ENCODE results near the gene GTF3C6. TPM values are rescaled to one million over a fixed set of nuclear protein-coding genes. Genes with fewer than 3 reads are reported as not detected.
A peak's percentile ranks its signal among the peaks of the same experiment; 100 is the strongest.
"Not testable (repeated sequence)": the region's sequence is repeated elsewhere in the genome, so short reads cannot be mapped to it uniquely, and the experiment has no call there.

Gene GTF3C6, protein sequence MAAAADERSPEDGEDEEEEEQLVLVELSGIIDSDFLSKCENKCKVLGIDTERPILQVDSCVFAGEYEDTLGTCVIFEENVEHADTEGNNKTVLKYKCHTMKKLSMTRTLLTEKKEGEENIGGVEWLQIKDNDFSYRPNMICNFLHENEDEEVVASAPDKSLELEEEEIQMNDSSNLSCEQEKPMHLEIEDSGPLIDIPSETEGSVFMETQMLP
- 100 to 1,000 TPM in 1 of 12 donors, 10 to 100 TPM in 10, not detected in 1; 53.3 to 105 (median 84.9) TPM for polyA plus RNA-seq (ENCODE audit: insufficient read length in 12 of 12)
- long read RNA-seq, donor 1, transcript GTF3C6-201 (6 exons, 952 nt), result major isoform, 59 of 127 reads
- long read RNA-seq, donor 1, partial matches to known transcripts, result 68 of 127 reads
- long read RNA-seq, donor 1, other reads (novel, unspliced or antisense), result 0 of 127 reads
- long read RNA-seq, donor 2, transcript GTF3C6-201 (6 exons, 952 nt), result major isoform, 61 of 133 reads
- long read RNA-seq, donor 2, partial matches to known transcripts, result 72 of 133 reads
- long read RNA-seq, donor 2, other reads (novel, unspliced or antisense), result 0 of 133 reads
- long read RNA-seq, donor 3, transcript GTF3C6-201 (6 exons, 952 nt), result major isoform, 24 of 56 reads
- long read RNA-seq, donor 3, partial matches to known transcripts, result 32 of 56 reads
- long read RNA-seq, donor 3, other reads (novel, unspliced or antisense), result 0 of 56 reads
- long read RNA-seq, donor 4, transcript GTF3C6-201 (6 exons, 952 nt), result major isoform, 22 of 38 reads
- long read RNA-seq, donor 4, partial matches to known transcripts, result 16 of 38 reads
- long read RNA-seq, donor 4, other reads (novel, unspliced or antisense), result 0 of 38 reads
- long read RNA-seq, donor 5, transcript GTF3C6-201 (6 exons, 952 nt), result major isoform, 43 of 143 reads
- long read RNA-seq, donor 5, partial matches to known transcripts, result 74 of 143 reads
- long read RNA-seq, donor 5, other reads (novel, unspliced or antisense), result 25 of 143 reads
- long read RNA-seq, donor 6, transcript GTF3C6-201 (6 exons, 952 nt), result major isoform, 33 of 62 reads
- long read RNA-seq, donor 6, partial matches to known transcripts, result 29 of 62 reads
- long read RNA-seq, donor 6, other reads (novel, unspliced or antisense), result 0 of 62 reads
- long read RNA-seq, donor 7, transcript GTF3C6-201 (6 exons, 952 nt), result major isoform, 29 of 53 reads
- long read RNA-seq, donor 7, partial matches to known transcripts, result 19 of 53 reads
- long read RNA-seq, donor 7, other reads (novel, unspliced or antisense), result 5 of 53 reads
- long read RNA-seq, donor 8, transcript GTF3C6-201 (6 exons, 952 nt), result major isoform, 60 of 141 reads
- long read RNA-seq, donor 8, partial matches to known transcripts, result 81 of 141 reads
- long read RNA-seq, donor 8, other reads (novel, unspliced or antisense), result 0 of 141 reads
- long read RNA-seq, donor 9, transcript GTF3C6-201 (6 exons, 952 nt), result major isoform, 34 of 58 reads
- long read RNA-seq, donor 9, partial matches to known transcripts, result 24 of 58 reads
- long read RNA-seq, donor 9, other reads (novel, unspliced or antisense), result 0 of 58 reads
- long read RNA-seq, donor 10, transcript GTF3C6-201 (6 exons, 952 nt), result major isoform, 52 of 114 reads
- long read RNA-seq, donor 10, partial matches to known transcripts, result 62 of 114 reads
- long read RNA-seq, donor 10, other reads (novel, unspliced or antisense), result 0 of 114 reads
- long read RNA-seq, donor 11, transcript GTF3C6-201 (6 exons, 952 nt), result major isoform, 47 of 157 reads
- long read RNA-seq, donor 11, partial matches to known transcripts, result 93 of 157 reads
- long read RNA-seq, donor 11, other reads (novel, unspliced or antisense), result 17 of 157 reads

- peak; percentile 91 for DNase-seq
Observed at GRCh38 chr6:110958329-110959192, at the start of gene GTF3C6. Gene GTF3C6, plus strand, starts transcription at chr6:110958706. Its CDS starts 64 bp downstream, at chr6:110958770.

DNA sequence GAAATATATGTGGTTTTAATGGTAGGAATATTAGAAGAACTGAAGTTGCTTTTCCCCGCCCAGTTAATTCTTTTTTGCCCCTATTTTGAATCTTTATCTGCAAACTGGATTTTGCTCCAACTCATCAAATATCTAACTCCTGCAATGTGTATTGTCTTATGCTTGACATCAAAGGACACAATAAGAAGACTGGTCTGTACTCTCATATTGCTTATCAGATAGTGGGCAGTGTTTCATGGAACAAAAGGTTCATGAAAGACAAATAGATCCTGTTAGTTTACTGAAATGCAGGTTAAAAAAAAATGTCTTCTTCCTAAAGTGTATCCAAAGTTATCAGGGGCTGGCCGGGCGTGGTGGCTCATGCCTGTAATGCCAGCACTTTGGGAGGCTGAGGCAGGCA is 27.7 kb upstream of the GTF3C6 start:
- DNase-seq, result no peak

DNA sequence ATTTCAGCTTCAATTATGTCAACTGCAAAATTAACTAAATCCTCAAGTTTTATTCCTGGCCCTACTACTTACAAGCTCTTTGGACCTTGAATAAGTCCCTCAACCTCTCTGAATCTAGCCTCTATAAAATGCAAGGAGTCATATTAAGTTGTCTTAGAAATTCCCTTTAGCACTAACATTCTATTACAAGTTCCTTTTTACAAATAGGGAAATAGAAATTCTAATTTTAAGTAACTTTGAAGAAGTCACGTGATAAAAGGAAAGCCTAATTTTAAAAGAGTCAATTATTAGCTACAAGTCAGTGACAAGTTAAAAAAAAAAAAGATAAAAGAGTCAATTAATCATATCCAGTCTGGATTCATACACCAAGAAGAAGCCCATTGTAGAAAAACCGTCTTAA is 24.6 kb upstream of the GTF3C6 start:
- no peak for DNase-seq

- no peak for DNase-seq
Observed at GRCh38 chr6:110934381-110934898, 24.1 kb upstream of the GTF3C6 start.

DNA sequence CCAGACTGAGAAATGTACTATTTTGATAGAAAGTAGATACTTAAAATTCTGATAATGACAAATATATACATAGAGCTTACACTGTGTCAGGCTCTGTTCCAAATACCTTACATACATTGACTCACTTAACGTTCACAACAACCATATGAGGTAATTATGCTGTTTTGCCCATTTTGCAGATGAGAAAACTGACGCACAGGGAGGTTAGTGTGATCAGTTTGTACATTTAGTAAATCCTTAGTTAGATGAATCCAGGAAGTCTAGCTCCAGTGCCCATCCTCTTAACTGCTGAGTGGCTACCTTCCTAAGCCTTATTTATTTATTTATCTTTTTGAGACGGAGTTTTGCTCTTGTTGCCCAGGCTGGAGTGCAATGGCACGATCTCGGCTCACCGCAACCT is 23.3 kb upstream of the GTF3C6 start:
- no peak for DNase-seq

GRCh38 chr6:110938171-110938570 is 20.3 kb upstream of the GTF3C6 start:
- no peak for DNase-seq

DNA sequence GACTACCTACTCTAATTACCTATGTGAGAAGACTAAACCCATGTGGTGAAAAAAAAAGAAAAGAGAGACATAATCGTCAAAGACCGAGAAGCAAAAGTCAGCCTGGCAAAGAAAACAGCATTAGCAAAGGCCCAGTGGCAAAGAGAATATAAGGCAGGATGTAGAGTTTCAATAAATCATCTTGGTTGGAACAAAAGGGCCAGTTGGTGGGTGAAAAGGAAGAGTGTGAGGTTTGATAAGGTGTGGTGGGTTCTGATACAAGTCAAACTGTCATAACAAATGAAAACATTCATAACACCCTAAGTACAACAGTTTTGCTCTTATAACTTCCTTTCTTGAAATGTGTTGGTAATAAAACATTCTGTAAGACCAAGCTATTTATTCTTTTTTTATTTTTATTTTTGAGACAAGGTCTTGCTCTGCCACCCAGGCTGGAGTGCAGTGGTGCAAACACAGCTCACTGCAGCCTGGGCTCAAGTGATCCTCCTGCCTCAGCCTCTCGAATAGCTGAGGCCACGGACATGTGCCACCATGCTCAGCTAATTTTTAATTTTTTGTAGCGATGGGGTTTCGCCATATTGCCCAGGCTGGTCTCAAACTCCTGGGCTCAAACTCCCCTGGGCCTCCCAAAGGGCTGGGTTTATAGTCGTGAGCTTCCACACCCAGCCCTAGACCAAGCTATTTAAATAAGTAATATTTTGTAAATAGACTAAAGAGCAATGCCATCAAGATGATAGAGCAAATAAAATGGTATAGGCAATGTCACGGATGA is 18.9 kb upstream of the GTF3C6 start:
- DNase-seq, result no peak

- DNase-seq, result no peak
Observed at GRCh38 chr6:110944681-110945151, 13.8 kb upstream of the GTF3C6 start.

DNA sequence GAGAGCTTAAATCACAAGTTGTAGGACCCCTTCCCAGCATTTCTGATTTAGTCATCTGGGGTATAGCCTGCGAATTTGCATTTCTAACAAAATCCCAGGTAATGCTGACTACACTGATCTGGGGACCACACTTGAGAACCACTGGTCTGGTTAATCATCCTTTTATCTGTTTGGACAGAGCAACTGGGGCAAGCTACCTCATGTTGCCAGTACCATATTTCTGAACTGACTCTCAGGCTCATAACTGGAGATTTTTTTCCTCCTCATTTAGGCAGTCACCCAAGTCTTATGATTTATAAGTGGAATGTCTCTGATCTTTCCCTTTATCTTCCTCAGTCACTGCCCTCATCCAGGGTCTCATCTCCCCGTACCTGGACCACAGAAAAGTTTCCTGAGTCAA is 12.0 kb upstream of the GTF3C6 start:
- DNase-seq, result no peak

DNA sequence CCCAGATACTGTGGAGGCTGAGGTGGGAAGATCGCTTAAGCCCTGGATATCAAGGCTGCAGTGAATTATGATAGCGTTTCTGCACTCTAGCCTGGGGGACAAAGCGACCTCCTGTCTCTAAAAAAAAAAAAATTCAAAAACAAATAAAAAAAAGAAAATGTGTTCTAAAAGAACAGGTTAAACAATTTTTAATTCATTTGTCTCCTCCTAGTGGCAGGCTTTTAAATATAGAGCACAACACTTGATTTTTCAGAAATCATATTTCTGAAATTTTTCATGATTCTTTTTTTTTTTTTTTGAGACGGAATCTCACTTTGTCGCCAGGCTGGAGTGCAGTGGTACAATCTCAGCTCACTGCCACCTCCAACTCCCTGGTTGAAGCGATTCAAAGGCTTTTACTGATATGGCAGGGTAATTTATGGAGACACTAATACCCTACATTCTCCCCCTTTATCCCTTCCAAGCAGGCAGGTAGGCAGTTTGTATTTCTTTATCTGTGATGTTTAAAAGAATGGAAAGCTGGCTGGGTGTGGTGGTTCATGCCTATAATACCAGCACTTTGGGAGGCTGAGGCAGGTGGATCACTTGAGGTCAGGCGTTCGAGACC is 8.7 kb upstream of the GTF3C6 start:
- peak; percentile 29 for DNase-seq

DNA sequence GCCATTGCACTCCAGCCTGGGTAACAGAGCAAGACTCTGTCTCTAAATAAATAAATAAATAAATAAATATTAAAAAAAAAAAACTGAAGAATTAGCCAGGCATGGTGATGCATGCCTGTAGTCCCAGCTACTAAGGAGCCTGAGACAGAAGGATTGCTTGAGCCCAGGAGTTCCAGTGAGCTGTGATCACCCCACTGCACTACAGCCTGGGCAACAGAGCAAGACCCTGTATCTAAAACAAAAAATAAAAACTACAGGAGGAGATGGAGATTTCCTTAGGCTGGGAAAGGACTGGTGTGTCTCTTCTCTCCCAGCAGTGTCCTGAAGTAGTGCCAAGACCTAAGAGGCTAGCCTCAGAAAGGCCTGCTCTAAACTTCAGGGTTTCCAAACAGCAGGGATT is 8.1 kb upstream of the GTF3C6 start:
- no peak for DNase-seq

DNA sequence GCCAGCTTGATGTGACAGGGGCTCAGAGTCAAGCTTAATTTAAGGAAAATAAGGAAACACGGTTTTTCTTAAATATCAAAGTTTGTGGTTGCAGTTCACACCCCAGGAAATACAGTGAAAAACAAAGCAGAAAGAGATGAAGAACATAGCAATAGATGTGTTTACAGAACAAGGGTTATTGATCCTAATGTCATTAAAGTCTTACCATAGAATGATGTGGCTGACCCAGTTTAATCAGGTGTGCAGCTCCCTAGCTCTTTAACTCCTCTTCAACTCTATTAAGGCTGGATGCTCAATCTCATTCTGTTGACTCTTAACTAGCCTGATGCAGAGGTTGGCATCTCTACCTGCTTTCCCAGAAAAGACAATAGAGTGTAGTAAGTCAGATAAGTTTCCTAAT is 7.5 kb upstream of the GTF3C6 start:
- no peak for DNase-seq

DNA sequence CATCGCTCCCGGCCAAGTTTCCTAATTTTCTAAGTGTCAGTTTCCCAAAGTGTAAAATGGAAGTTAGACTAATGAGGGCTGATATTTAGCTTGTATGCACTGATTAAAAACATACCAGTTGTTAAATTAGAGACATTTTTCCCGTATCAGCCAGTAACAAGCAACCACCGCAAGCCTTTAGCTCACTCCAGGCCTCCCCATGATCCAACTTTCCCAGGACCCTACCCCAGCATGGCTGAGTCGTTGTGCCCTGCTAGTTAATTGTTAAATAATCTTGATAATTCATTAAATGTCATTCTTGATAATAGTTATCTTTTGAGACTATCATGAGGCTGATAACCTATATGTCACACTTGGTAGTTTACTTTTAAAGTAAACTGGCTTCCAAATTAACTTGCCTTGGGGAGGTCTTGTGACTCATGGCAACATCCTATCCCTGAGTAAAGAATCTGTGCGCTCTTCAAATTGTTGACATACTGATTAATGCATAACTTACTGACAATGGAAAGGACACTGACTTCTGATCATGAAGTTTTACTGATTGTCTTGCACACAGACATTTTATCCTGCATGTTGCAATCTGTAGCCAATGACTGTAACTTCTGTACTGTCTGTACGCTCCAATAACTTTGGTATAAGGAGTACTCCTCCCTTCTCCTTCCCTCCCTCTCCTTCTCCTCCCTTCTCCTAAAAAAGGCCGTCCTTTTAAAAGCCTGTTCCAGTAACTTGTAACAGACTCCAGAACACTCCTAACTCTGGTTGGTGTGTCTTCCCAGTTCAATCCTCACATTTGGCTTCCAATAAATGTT is 6.3 kb upstream of the GTF3C6 start:
- no peak for DNase-seq

GRCh38 chr6:110953633-110954303 is 4.7 kb upstream of the GTF3C6 start:
- DNase-seq, result no peak

- no peak for DNase-seq
Observed at GRCh38 chr6:110960014-110960390, 1.5 kb downstream of the GTF3C6 start.

- DNase-seq, result not testable (repeated sequence)
Observed at GRCh38 chr6:110962636-110963035, 4.1 kb downstream of the GTF3C6 start.

Data from muscle of arm (tissue), 14 donors.